Adrenal gland (tissue), 5 donors: ENCODE measurements around the gene TEDC1.

Experiments used
- POLR2A ChIP-seq, 2 donors: fragments of 450-650 bp; IDR thresholded peaks; one replicate each; pipeline ENCODE4 v1.6.1; 2017; ENCODE audit warnings: antibody characterized with exemption in 2 of 2, mild to moderate bottlenecking in 2 of 2, moderate library complexity in 1 of 2
- TF ChIP-seq, protein P1 (sequence below), 6 experiments: fragments of 450-650 bp in 4 of 6; fragments of 200-600 bp in 2 of 6; sonication (generic) in 1 of 6; IDR thresholded peaks; 1 replicate in 5 of 6; 2 replicates in 1 of 6; pipeline versions ENCODE4 v1.5.1 to v1.8.0; 2016 to 2021; ENCODE audit warnings: antibody characterized with exemption in 6 of 6, mild to moderate bottlenecking in 2 of 6, moderate library complexity in 1 of 6
- donor health status: DM: no; HTN: no; CAD: no.

DNA sequence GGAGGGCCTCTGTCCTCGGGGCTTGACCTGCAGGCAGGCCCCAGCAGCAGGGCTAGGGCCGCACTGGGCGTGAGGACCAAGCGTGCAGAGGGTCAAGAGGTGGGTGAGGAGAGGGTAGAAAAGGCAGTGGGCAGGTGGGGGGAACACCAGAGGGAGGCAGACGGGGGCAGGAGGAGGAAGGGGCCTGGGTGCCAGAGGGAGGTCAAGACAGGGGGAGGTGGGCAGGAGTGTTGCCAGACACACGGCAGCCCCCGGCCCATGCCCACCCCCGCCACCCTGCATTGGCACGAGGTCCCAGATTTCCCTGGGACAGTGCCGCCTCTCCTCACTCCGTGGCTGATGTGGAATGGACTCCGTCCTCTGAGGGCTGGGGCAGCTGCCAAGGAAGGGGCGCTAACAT, 43.5 kb downstream of the TEDC1 start:
- TF ChIP-seq, protein P1, sequence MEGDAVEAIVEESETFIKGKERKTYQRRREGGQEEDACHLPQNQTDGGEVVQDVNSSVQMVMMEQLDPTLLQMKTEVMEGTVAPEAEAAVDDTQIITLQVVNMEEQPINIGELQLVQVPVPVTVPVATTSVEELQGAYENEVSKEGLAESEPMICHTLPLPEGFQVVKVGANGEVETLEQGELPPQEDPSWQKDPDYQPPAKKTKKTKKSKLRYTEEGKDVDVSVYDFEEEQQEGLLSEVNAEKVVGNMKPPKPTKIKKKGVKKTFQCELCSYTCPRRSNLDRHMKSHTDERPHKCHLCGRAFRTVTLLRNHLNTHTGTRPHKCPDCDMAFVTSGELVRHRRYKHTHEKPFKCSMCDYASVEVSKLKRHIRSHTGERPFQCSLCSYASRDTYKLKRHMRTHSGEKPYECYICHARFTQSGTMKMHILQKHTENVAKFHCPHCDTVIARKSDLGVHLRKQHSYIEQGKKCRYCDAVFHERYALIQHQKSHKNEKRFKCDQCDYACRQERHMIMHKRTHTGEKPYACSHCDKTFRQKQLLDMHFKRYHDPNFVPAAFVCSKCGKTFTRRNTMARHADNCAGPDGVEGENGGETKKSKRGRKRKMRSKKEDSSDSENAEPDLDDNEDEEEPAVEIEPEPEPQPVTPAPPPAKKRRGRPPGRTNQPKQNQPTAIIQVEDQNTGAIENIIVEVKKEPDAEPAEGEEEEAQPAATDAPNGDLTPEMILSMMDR (IDR thresholded peaks at IDR 0.05) = no peak
- TF ChIP-seq POLR2A (IDR thresholded peaks at IDR 0.05) = no peak
